ENCODE data around the gene BBS12. TPM values are rescaled to one million over a fixed set of nuclear protein-coding genes. Genes with fewer than 3 reads are reported as not detected.

Gene BBS12
- total and polyA plus RNA-seq, 8 donors, result 0.68 to 2.7 (median 1.2) TPM

DNA sequence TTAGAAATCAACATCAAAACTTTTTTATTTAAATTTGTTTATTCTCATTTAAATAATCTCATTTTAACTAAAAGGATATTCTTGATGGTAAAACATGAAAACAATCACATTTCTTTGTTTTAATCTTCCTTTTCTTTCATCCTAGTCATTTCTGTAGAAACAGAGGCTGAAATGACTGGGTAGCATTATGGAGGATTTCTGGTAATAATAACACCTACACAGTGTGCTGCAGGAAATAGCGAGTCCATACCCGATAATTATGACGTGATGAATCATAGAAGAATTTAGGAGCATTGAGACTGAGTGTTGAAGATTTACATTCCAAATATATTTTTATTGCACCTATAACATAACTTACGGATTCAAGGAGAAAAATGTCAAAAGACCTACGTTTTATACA is 31.4 kb upstream of the BBS12 start:
- ATAC-seq (no peak), DNase-seq (no peak), FAIRE-seq (no peak)
- no peaks in the 10 kb centered on the region for H3K27me3 ChIP-seq
- 79 to 86% methylated on average over 5 of the region's 5 CpGs for WGBS, 2 donors
- no peaks in the 10 kb centered on the region for H3K36me3 ChIP-seq
- no peak overlapping the region for H3K4me3 ChIP-seq
- no peak overlapping the region for H3K27ac ChIP-seq
- no peak for TF ChIP-seq CTCF (IDR thresholded peaks at IDR 0.05)
- no peaks in the 10 kb centered on the region for H3K4me1 ChIP-seq
- intact Hi-C loops (cut with DNase I), result no loop called here
- no peaks in the 10 kb centered on the region for H3K9me3 ChIP-seq

DNA sequence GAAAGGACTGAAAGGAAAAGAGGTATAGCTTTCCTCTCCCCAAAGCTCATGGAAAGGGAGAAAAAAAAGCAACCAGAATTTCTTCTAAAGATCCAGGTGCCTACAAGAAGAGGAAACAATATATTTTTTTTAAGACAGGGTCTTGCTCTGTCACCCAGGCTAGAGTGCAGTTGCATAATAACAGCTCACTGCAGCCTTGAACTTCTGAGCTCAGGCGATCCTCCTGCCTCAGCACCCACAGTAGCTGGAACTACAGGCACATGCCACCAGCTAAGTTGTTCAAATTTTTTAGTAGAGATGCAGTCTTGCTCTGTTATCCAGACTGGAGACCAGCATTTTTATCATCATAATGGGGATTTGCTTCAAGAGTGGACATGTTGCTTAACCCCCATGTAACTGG is 30.5 kb upstream of the BBS12 start:
- Histone ChIP-seq H3K9me3 (no peaks in the 10 kb centered on the region), H3K4me3 (no peak overlapping the region), H3K27ac (no peak overlapping the region), H3K36me3 (no peaks in the 10 kb centered on the region), H3K4me1 (no peaks in the 10 kb centered on the region), H3K27me3 (no peaks in the 10 kb centered on the region)
- ATAC-seq (no peak), DNase-seq (no peak), FAIRE-seq (no peak)
- no peak for TF ChIP-seq CTCF (IDR thresholded peaks at IDR 0.05)
- WGBS, 2 donors, result 81 to 82% methylated on average over 1 of the region's 1 CpG
- intact Hi-C loops (cut with DNase I), result no loop called here

GRCh38 chr4:122702939-122703338 is 29.6 kb upstream of the BBS12 start:
- TF ChIP-seq CTCF (IDR thresholded peaks at IDR 0.05), result no peak
- peak in 2 of 6 donors; percentile 14 to 22 for DNase-seq
- FAIRE-seq, result no peak
- H3K4me1 ChIP-seq, result no peaks in the 10 kb centered on the region
- intact Hi-C loops (cut with DNase I), result no loop called here
- H3K4me3 ChIP-seq, result no peak overlapping the region
- H3K36me3 ChIP-seq, result no peaks in the 10 kb centered on the region
- no peaks in the 10 kb centered on the region for H3K27me3 ChIP-seq
- 23 to 33% methylated on average over 3 of the region's 3 CpGs for WGBS, 2 donors
- peak in 3 of 4 donors; percentile 31 to 75 (median 74) for ATAC-seq
- H3K27ac ChIP-seq, result no peak overlapping the region
- no peaks in the 10 kb centered on the region for H3K9me3 ChIP-seq

DNA sequence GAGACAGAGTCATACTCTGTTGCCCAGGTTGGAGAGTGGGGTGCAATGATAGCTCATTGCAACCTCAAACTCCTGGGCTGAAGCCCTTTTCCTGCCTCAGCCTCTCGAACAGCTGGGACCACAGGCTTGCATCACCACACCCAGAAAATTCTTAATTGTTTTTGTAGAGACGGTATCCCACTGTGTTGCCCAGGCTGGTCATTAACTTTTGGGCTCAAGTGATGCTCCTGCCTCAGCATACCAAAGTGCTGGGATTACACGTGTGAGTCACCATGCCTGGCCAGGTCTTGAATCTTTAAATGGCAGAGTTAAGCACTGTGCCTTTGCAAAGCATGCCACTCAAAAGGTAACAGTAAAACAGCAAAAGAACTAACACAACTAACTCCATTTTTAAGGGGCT is 28.6 kb upstream of the BBS12 start:
- TF ChIP-seq CTCF (IDR thresholded peaks at IDR 0.05), result no peak
- no peak for DNase-seq
- Histone ChIP-seq H3K36me3 (no peaks in the 10 kb centered on the region), H3K4me3 (no peak overlapping the region), H3K27me3 (no peaks in the 10 kb centered on the region), H3K4me1 (no peaks in the 10 kb centered on the region), H3K27ac (no peak overlapping the region), H3K9me3 (no peaks in the 10 kb centered on the region)
- no peak for ATAC-seq
- WGBS, 2 donors, result 54 to 76% methylated on average over 3 of the region's 3 CpGs
- FAIRE-seq, result no peak
- intact Hi-C loops (cut with DNase I), result no loop called here

- H3K27ac ChIP-seq, result no peak overlapping the region
- no peak for ATAC-seq
- H3K4me1 ChIP-seq, result no peaks in the 10 kb centered on the region
- H3K4me3 ChIP-seq, result no peak overlapping the region
- H3K27me3 ChIP-seq, result no peaks in the 10 kb centered on the region
- no peaks in the 10 kb centered on the region for H3K9me3 ChIP-seq
- FAIRE-seq, result no peak
- intact Hi-C loops (cut with DNase I), result no loop called here
- TF ChIP-seq CTCF (IDR thresholded peaks at IDR 0.05), result no peak
- H3K36me3 ChIP-seq, result no peaks in the 10 kb centered on the region
- WGBS, 2 donors, result 84% methylated on average over 4 of the region's 4 CpGs
- no peak for DNase-seq
Measured at GRCh38 chr4:122705009-122705408, 27.5 kb upstream of the BBS12 start.

Measured in pancreas (tissue), 10 donors.